Bronchial epithelial cell (primary cell): ENCODE results near the gene BICD2. TPM values are rescaled to one million over a fixed set of nuclear protein-coding genes. Genes with fewer than 3 reads are reported as not detected.

Experiments used
- DNase-seq: peaks from one replicate; pipeline ENCODE4 v3.0.0-alpha.2; 2010; ENCODE audit warnings: low read depth
- FAIRE-seq: peaks from 2 replicates; lab custom pipeline; 2011; peaks lifted over from hg19 to GRCh38; lab: Jason Lieb, UNC
- H3K27me3 ChIP-seq: 2 replicates; pipeline ENCODE4 v1.5.1; 2011; ENCODE audit warnings: low read length; ENCODE audit not compliant: control insufficient read depth, insufficient read depth
- H3K36me3 ChIP-seq: 2 replicates; pipeline ENCODE4 v1.5.1; 2011; ENCODE audit warnings: low read length; ENCODE audit not compliant: control insufficient read depth, insufficient read depth
- H3K4me3 ChIP-seq: 2 replicates; pipeline ENCODE4 v1.5.1; 2011; ENCODE audit warnings: mild to moderate bottlenecking, low read depth, low read length, control low read depth
- total RNA-seq: library from RNA; depleted of rRNA; stranded (reverse); fragments of >200 nt; gene quantifications from 2 replicates; pipeline ENCODE4 v1.2.1, GENCODE V29; 2014
- TF ChIP-seq, protein P1 (sequence below): IDR thresholded peaks from 2 replicates; pipeline ENCODE4 v1.5.1; 2011; ENCODE audit warnings: mild to moderate bottlenecking, moderate library complexity, low read length, control low read depth, inconsistent platforms; ENCODE audit not compliant: insufficient read depth, severe bottlenecking

BICD2 gene
- total RNA-seq, 1 donor from 2014 or later, result 92.7 TPM

DNA sequence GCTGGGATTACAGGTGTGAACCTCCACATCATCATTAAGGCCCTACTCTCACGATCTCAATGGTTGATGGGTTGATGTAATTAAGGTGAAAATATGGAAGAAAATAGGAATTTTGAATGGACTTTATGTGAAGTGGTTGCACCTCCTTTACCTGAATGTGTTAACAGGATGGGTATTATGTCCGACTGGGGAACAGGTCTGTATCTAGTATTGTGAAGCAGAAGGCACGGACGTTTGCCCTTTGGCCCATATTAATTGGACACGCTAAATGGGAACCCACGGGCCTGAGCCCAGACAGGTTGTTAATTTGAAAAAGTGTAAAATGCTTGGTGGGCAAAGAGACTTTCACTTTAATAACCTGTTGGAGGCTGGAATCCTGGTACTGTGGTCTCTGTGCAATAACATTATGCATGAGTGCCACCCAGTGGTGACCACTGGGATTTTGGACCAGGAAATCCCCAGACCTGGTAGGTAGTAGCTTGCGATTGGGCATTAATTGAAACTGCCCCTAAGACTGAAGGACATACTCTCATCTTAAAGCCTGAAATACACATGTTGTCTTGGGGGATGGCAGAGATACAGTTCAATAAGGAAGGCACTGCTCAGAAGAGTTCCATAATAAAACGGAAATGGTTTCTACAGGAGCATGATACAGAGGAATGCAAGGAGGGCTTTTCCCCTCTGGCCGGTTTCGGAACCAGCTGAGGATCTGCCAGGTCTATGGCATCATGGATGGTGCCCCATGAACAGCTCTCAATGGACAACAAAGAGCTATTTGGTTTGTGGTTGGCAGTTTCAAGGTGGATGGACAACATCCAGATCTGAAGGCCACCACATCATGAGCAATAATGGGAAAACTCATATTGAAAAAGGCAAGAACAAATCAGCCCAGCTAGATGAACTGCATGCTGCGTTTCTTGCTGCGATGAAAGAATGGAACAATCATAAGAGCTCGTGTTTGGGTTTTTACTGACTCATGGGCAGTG is 26.2 kb upstream of the BICD2 start:
- H3K4me3 ChIP-seq, result no peak overlapping the region
- TF ChIP-seq, protein P1, sequence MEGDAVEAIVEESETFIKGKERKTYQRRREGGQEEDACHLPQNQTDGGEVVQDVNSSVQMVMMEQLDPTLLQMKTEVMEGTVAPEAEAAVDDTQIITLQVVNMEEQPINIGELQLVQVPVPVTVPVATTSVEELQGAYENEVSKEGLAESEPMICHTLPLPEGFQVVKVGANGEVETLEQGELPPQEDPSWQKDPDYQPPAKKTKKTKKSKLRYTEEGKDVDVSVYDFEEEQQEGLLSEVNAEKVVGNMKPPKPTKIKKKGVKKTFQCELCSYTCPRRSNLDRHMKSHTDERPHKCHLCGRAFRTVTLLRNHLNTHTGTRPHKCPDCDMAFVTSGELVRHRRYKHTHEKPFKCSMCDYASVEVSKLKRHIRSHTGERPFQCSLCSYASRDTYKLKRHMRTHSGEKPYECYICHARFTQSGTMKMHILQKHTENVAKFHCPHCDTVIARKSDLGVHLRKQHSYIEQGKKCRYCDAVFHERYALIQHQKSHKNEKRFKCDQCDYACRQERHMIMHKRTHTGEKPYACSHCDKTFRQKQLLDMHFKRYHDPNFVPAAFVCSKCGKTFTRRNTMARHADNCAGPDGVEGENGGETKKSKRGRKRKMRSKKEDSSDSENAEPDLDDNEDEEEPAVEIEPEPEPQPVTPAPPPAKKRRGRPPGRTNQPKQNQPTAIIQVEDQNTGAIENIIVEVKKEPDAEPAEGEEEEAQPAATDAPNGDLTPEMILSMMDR, result peak; percentile 71
- H3K36me3 ChIP-seq, result no peaks in the 10 kb centered on the region
- FAIRE-seq (peak; percentile 96), DNase-seq (peak; percentile 77)
- no peaks in the 10 kb centered on the region for H3K27me3 ChIP-seq

DNA sequence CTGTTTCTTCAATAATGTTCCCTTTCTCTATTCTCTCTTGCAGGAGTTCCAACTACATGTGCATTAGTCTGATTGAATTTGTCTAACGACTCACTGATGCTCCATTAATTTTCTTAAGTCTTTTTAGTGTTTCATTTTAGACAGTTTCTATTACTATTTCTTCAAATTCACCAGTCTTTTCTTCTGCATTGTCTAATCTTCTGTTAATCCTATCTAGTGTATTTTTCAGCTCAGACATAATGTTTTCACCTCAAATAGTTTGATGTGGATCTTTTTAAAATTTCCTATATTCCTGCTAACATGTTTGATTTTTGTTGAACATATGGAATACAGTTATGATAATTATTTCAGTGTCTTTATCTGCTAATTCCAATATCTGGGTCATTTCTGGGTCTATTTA is 21.7 kb upstream of the BICD2 start:
- DNase-seq (no peak), FAIRE-seq (no peak)
- TF ChIP-seq, protein P1, result no peak
- H3K27me3 ChIP-seq, result no peaks in the 10 kb centered on the region
- H3K4me3 ChIP-seq, result no peak overlapping the region
- H3K36me3 ChIP-seq, result no peaks in the 10 kb centered on the region

DNA sequence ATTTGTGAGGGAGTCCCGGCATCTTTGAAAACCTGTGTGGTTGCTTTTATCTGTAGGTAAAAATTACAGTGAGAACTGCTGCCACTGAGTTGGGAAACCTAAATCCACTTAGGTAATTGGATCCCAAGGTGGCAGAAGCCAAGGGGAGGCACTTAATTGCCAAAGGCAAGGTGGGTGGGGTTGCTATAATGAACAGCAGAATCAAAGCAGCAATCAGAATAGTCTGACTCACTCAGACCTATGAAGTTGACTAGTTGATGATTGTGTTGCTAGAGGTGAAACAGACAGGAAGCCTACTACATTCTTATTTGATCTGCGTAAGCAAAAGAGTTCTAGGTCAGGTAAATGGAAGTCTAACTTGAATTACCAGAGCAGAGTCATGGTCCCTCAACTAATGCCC is 17.3 kb upstream of the BICD2 start:
- Histone ChIP-seq H3K27me3 (no peaks in the 10 kb centered on the region), H3K4me3 (no peak overlapping the region), H3K36me3 (no peaks in the 10 kb centered on the region)
- FAIRE-seq (peak; percentile 94), DNase-seq (peak; percentile 100)
- TF ChIP-seq, protein P1, result no peak

DNA sequence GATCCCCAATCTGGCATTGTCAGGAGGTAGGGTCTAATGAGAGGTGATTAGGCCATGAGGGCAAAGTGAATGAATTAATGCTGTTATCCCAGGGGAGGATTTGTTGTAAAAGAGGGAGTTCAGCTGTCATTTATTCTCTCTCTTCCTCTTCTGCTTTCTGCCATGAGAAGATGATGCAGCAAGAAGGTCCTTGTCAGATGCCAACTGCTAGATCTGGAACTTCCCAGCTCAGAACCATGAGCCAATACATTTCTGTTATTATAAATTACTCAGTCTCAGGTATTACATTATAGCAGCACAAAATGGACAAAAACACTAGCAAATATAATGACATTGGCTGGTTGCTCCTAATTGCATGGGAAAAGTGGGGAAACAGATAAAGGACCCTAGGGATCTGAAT is 15.6 kb upstream of the BICD2 start:
- DNase-seq, result no peak
- TF ChIP-seq, protein P1, result no peak
- Histone ChIP-seq H3K36me3 (no peaks in the 10 kb centered on the region), H3K4me3 (no peak overlapping the region), H3K27me3 (no peaks in the 10 kb centered on the region)
- no peak for FAIRE-seq

DNA sequence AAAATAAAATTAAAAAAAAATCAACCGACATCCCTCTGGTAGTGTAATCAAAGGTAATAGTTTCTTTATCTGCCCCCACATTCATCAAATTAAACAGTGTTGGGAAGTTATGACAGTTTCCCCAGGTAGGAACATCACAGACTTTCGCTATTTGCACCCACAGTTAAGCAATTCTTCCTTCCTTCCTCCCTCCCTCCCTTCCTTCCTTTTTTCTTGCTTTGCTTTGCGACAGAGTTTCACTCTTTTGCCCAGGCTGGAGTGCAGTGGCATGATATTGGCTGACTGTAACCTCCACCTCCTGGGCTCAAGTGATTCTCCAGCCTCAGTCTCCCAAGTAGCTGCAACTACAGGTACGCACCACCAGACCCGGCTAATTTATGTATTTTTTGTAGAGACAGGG is 10.8 kb upstream of the BICD2 start:
- H3K27me3 ChIP-seq, result no peaks in the 10 kb centered on the region
- FAIRE-seq (no peak), DNase-seq (no peak)
- no peaks in the 10 kb centered on the region for H3K36me3 ChIP-seq
- no peak overlapping the region for H3K4me3 ChIP-seq
- TF ChIP-seq, protein P1, result no peak
